Measurements from ENCODE around the gene RAD51B.

RAD51B gene

GRCh38 chr14:68737086-68737485 lies 917.5 kb downstream of the RAD51B start:
- H3K4me3 ChIP-seq (replicated peaks in 1 of 2; ENCODE audit: low read depth in 2 of 2, low read length in 2 of 2), result no peak overlapping the region
- no peak for DNase-seq (ENCODE audit: low read depth in 2 of 2)
- no peak for TF ChIP-seq CTCF (IDR thresholded peaks at IDR 0.05; ENCODE audit: low read depth, low read length)

- no peak for TF ChIP-seq CTCF (IDR thresholded peaks at IDR 0.05; ENCODE audit: low read depth, low read length)
- no peak overlapping the region for H3K4me3 ChIP-seq (replicated peaks in 1 of 2; ENCODE audit: low read depth in 2 of 2, low read length in 2 of 2)
- no peak for DNase-seq (ENCODE audit: low read depth in 2 of 2)
These were observed 919.0 kb downstream of the RAD51B start for GRCh38 chr14:68738559-68738958.

- DNase-seq (ENCODE audit: low read depth in 2 of 2), result no peak
- no peak overlapping the region for H3K4me3 ChIP-seq (replicated peaks in 1 of 2; ENCODE audit: low read depth in 2 of 2, low read length in 2 of 2)
- no peak for TF ChIP-seq CTCF (IDR thresholded peaks at IDR 0.05; ENCODE audit: low read depth, low read length)
These were observed 920.1 kb downstream of the RAD51B start for GRCh38 chr14:68739701-68740100.

- no peak for TF ChIP-seq CTCF (IDR thresholded peaks at IDR 0.05; ENCODE audit: low read depth, low read length)
- H3K4me3 ChIP-seq (replicated peaks in 1 of 2; ENCODE audit: low read depth in 2 of 2, low read length in 2 of 2), result no peak overlapping the region
- DNase-seq (ENCODE audit: low read depth in 2 of 2), result no peak
These were observed 921.4 kb downstream of the RAD51B start for GRCh38 chr14:68740788-68741476.

- no peak for TF ChIP-seq CTCF (IDR thresholded peaks at IDR 0.05; ENCODE audit: low read depth, low read length)
- H3K4me3 ChIP-seq (replicated peaks in 1 of 2; ENCODE audit: low read depth in 2 of 2, low read length in 2 of 2), result no peak overlapping the region
- no peak for DNase-seq (ENCODE audit: low read depth in 2 of 2)
These were observed 921.9 kb downstream of the RAD51B start for GRCh38 chr14:68741477-68741791.

- no peak for DNase-seq (ENCODE audit: low read depth in 2 of 2)
- no peak for TF ChIP-seq CTCF (IDR thresholded peaks at IDR 0.05; ENCODE audit: low read depth, low read length)
These were observed 922.4 kb downstream of the RAD51B start for GRCh38 chr14:68741839-68742470.

GRCh38 chr14:68744613-68745012 lies 925.0 kb downstream of the RAD51B start:
- no peak for DNase-seq (ENCODE audit: low read depth in 2 of 2)
- H3K4me3 ChIP-seq (replicated peaks in 1 of 2; ENCODE audit: low read depth in 2 of 2, low read length in 2 of 2), result no peak overlapping the region
- no peak for TF ChIP-seq CTCF (IDR thresholded peaks at IDR 0.05; ENCODE audit: low read depth, low read length)

More at GRCh38 chr14:68741839-68742470, 922.4 kb downstream of the RAD51B start:
- H3K4me3 ChIP-seq (replicated peaks in 1 of 2; ENCODE audit: low read depth in 2 of 2, low read length in 2 of 2), result no peak overlapping the region

Data from cardiac fibroblast (primary cell).